Stimulated activated CD4-positive, alpha-beta T cell treated with anti-CD3 and anti-CD28 coated beads, Interleukin-12 subunit alpha, Interleukin-12 subunit beta, amount 100 ng/mL, for 48 hours (primary cell): ENCODE measurements around the gene NEDD4L.

Experiments used
- DNase-seq, 3 donors: peaks; one replicate each; pipeline ENCODE4 v3.0.0-alpha.2; 2020; ENCODE audit warnings: low read depth in 2 of 3, low spot score in 1 of 3

Gene NEDD4L

DNA sequence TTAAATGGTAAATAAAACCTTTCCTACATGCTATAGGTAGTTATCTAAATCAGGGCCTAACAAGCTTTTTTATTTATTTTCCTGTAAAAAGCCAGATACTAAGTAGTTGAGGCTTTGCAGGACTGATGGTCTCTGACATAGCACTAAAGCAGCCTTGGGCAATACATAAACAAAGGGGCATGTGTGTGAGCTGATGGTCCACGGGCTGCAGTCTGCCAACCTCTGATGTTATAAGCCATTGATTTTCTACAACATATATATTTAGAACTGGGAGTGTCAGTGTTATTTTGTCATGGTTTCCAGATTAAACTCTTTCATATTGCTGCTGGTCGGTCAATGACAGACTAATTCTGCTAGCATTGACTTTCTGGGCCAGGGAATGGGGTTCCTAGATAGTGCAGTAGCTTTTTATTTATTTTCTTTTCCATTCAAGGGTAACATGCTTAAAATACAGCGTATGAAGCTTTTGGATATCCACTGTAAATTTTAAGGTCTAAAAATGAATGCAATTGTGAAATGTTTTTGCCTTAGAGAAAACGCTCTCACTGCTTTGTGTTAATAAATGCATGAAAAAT, 134.0 kb downstream of the NEDD4L start:
- DNase-seq: no peak

- DNase-seq: no peak
Measured at GRCh38 chr18:58178511-58178910, 134.5 kb downstream of the NEDD4L start.

GRCh38 chr18:58180172-58180571, 136.1 kb downstream of the NEDD4L start:
- no peak for DNase-seq

DNA sequence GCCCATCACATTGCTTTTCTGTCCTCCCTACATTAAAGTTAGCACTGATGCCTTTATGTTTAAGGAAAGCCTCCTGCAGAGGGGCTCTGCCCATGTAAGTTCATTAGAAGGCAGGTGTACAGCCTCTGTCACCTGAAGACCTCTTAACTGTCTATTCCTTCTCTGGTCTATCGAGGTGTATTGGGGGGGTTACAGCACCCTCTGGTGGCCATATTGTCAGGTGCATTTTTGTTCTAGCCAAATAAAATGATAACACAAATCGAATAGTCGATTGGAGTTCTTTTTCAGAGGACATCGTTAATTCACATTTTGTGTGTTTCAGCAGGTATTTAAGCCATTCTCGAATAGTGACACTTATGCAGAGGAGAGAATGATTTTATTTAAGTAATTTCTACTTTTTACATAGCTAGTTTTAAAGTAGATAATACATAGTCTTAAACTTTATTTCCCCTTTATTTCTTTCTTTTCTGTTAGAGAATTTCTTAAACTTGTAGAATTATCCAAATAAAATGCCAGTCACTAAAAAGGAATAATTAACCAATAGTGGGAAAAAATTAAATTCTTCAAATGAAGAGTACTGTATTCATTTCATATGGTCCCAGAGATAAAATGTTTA, 136.8 kb downstream of the NEDD4L start:
- DNase-seq: peak; percentile 30 to 61 (median 45)

DNA sequence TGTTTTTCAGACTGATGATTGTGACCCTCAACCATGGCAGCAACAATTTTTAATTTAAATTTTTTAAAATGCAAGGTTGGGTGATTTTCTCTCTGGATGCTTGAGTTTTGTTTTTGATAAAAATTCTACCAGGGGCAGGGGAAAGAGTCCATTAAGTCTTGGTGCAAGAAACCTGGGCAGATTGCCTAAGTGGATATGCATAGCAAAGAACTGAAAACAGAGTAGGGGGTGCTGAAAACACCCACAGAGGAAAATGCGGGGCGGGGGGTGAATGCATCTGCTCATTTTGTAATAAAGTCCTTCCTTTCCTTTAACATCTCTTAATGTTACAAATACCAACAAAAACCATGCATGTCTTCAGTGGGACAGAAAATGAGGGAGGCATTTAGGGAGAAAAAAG, 138.0 kb downstream of the NEDD4L start:
- no peak for DNase-seq

DNA sequence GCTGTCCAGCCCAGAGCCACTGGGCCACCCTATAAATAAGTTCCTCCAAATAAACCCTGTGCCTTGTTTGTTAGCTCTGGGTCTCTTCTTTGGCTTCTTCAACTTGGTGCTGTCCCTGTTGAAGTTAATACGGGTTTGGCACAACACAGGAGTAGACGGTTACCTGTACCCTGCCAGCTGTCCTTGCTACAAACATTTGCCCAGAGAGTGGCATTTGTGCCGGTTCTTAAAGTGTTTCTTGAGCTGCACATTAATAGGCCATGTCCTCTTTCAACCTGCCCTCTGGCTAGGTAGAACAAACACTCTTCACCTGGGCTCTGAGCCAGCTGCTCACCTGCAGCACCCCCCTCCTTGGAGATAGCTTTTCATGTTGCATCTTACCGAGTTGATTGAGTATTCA, 139.2 kb downstream of the NEDD4L start:
- DNase-seq: no peak

GRCh38 chr18:58186258-58186948, 142.4 kb downstream of the NEDD4L start:
- no peak for DNase-seq

GRCh38 chr18:58187674-58188073, 143.6 kb downstream of the NEDD4L start:
- no peak for DNase-seq

GRCh38 chr18:58188996-58189395, 145.0 kb downstream of the NEDD4L start:
- DNase-seq: no peak

DNA sequence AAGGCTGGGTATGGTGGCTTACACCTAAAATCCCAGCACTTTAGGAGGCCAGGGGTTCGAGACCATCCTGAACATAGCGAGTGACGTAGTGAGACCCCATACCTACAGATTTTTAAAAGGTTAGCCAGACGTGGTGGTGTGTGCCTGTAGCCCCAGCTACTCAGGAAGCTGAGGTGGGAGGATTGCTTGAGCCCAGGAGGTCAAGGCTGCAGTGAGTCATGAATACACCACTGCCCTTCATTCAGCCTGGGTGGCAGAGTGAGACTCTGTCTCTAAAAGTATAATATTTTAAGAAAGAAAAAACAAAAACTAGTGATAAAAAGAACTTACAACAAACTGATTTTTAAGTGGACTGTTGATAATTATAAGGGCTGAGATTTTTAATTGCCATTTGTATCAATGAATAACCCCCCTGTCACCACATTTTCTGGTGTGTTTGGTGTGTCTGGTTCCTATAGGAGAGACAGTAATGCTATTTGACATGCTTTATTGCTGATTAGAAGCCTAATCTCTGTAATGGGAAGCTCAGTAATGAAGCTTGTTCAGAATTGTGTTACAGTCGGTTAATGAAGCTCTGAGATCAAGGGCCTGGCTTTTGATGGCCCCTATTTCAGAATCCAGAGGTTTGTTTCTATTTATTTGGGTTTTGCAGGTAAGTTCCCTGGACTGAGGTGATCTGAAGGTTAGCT, 147.0 kb downstream of the NEDD4L start:
- no peak for DNase-seq

GRCh38 chr18:58191626-58192025, 147.6 kb downstream of the NEDD4L start:
- DNase-seq: no peak

GRCh38 chr18:58192519-58192918, 148.5 kb downstream of the NEDD4L start:
- DNase-seq: no peak

GRCh38 chr18:58194028-58194427, 150.0 kb downstream of the NEDD4L start:
- DNase-seq: no peak

GRCh38 chr18:58195278-58195765, 151.3 kb downstream of the NEDD4L start:
- peak in 1 of 3 donors; percentile 3 for DNase-seq

- no peak for DNase-seq
Measured at GRCh38 chr18:58196164-58196563, 152.1 kb downstream of the NEDD4L start.

DNA sequence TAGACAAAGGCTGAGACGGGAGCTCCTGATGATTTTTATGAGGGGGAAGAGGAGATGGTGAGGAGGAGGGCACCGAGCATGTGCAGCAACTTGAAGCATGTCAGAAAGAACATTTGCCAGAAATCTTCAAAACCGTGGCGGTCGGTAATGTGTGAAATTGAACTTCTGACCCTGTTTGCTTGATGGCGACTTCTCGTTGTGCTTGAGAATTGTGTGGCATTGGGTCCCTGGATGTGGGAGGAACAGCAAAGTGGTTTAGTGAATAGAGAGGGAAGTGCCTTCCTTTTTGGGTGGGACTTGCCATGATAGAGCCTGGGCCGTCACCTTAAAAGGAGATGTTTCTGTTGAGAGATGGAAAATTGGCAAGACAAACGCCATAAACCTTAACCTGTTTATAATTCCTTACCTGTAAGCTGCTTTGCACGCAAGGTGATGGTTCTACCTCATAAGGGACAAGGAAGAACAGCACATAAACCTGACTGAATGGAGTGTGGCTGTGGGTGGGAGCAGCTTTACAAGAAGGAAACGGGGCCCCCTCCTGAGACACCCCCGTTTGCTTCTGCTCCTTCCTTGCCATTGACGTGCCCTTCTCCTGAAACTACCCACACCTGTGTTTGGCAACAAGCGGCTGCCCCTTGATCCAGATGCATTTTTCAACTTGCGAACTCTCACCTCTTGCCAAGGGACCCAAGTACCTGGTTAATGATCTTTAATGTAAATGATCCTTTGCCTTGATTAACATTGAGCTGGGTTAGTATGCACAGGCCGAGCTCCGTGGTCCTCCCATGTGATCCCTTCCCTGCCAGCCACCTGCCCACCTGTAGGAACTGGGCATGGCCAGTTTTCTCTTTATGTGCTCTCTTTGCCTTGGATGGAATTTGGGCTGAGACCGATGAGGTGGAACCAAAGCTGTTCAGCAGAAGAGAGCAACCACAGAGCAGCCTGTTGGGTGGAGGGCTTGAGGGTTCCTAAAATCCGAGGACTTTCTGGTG, 153.2 kb downstream of the NEDD4L start:
- no peak for DNase-seq

GRCh38 chr18:58201268-58201667, 157.2 kb downstream of the NEDD4L start:
- no peak for DNase-seq

- no peak for DNase-seq
Measured at GRCh38 chr18:58201733-58202730, 158.0 kb downstream of the NEDD4L start.

DNA sequence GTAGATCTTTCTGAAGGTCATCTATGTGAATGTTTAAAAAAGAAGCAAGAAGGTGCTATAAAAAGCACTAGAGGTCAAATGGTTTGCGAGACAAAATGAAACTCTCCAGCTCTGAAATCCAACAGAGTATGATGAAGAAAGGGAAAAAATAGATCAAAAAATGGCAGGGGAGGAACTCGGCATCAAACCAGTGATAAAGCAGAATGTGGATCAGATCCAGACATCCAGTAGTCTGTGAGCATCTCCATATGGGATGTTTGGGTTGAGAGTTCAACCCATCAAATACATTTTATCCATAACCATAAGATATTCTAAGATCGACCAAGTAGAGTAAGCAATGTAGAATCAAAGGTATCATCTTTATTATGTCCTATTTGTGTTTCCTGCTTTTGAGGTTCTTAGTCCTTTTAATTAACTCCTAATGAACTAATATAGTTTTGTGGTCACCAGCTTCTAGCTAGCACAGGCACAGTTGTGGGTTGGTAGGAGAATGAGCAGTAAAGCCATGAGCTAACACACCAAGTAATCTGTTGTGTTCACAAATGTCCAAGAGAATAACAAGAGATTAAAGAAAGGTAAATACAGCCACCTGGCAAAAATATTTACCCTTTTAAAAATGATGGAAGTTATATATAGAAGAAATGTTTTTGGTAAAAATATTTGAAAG, 160.9 kb downstream of the NEDD4L start:
- DNase-seq: no peak
